CD14-positive monocyte (primary cell): ENCODE data around the gene LRP2BP. TPM values are rescaled to one million over a fixed set of nuclear protein-coding genes. Genes with fewer than 3 reads are reported as not detected.

Source experiments
- DNase-seq, 3 donors: peaks; one replicate each; pipeline ENCODE4 v3.0.0-alpha.2; 2011 to 2022
- H2AFZ ChIP-seq: 2 replicates; pipeline ENCODE4 v1.6.0; 2012; ENCODE audit warnings: mild to moderate bottlenecking, low read depth, low read length, inconsistent platforms; ENCODE audit not compliant: insufficient read depth, poor library complexity, severe bottlenecking
- H3K27ac ChIP-seq, 2 donors: 1 replicate in 1 of 2; 2 replicates in 1 of 2; pipeline ENCODE4 v1.5.1; 2012 to 2013; ENCODE audit warnings: low read length in 2 of 2, control low read depth in 1 of 2, inconsistent platforms in 1 of 2, low read depth in 1 of 2, mild to moderate bottlenecking in 1 of 2
- H3K27me3 ChIP-seq, 2 donors: one replicate each; pipeline versions ENCODE4 v1.6.0 to v1.6.1; 2011 to 2013; ENCODE audit warnings: low read length in 2 of 2; ENCODE audit not compliant: control insufficient read depth in 2 of 2, insufficient read depth in 2 of 2
- H3K36me3 ChIP-seq, 2 donors: replicated peaks in 1 of 2; 1 replicate in 1 of 2; 2 replicates in 1 of 2; pipeline versions ENCODE4 v1.5.1 to v1.6.1; 2012 to 2013; ENCODE audit warnings: low read length in 2 of 2, control low read depth in 1 of 2, inconsistent platforms in 1 of 2, mild to moderate bottlenecking in 1 of 2; ENCODE audit not compliant: insufficient read depth in 2 of 2, control insufficient read depth in 1 of 2
- H3K4me1 ChIP-seq, 2 donors: 1 replicate in 1 of 2; 2 replicates in 1 of 2; pipeline versions ENCODE4 v1.5.1 to v1.6.1; 2012 to 2013; ENCODE audit warnings: low read length in 2 of 2, control low read depth in 1 of 2, inconsistent platforms in 1 of 2, mild to moderate bottlenecking in 1 of 2, moderate library complexity in 1 of 2; ENCODE audit not compliant: insufficient read depth in 2 of 2, control insufficient read depth in 1 of 2
- H3K4me2 ChIP-seq: replicated peaks from 2 replicates; pipeline ENCODE3; 2012; ENCODE audit warnings: low read length, moderate library complexity, mild to moderate bottlenecking; ENCODE audit not compliant: poor library complexity, severe bottlenecking; ENCODE audit errors: extremely low read depth
- H3K4me3 ChIP-seq, 3 experiments: fragments of 200-600 bp in 1 of 3; sonication (generic) in 1 of 3; replicated peaks in 1 of 3; 1 replicate in 2 of 3; 2 replicates in 1 of 3; pipeline ENCODE4 v1.5.1; 2011 to 2013; ENCODE audit warnings: low read length in 3 of 3, mild to moderate bottlenecking in 3 of 3, control low read depth in 2 of 3, low read depth in 2 of 3, inconsistent platforms in 1 of 3, moderate library complexity in 1 of 3
- H3K79me2 ChIP-seq: 2 replicates; pipeline ENCODE4 v1.6.0; 2012; ENCODE audit warnings: mild to moderate bottlenecking, control low read depth, inconsistent platforms, low read length, moderate library complexity; ENCODE audit not compliant: insufficient read depth
- H3K9ac ChIP-seq: 2 replicates; pipeline ENCODE4 v1.6.0; 2017; ENCODE audit warnings: low read length, mild to moderate bottlenecking; ENCODE audit not compliant: insufficient read depth, poor library complexity, severe bottlenecking
- H3K9me3 ChIP-seq, 2 donors: replicated peaks in 1 of 2; 1 replicate in 1 of 2; 2 replicates in 1 of 2; pipeline versions ENCODE4 v1.5.1 to v1.6.1; 2012 to 2013; ENCODE audit warnings: low read length in 2 of 2, control low read depth in 1 of 2; ENCODE audit not compliant: control insufficient read depth in 1 of 2, insufficient read depth in 1 of 2
- H4K20me1 ChIP-seq: 2 replicates; pipeline ENCODE4 v1.6.0; 2012; ENCODE audit warnings: mild to moderate bottlenecking, low read length, control low read depth, moderate library complexity; ENCODE audit not compliant: insufficient read depth
- H3K27ac Mint-ChIP-seq, 7 donors: one replicate each; pipeline ENCODE4 v1.8.0; 2020; ENCODE audit warnings: mild to moderate bottlenecking in 7 of 7, mixed read lengths in 7 of 7, moderate library complexity in 6 of 7, inconsistent platforms in 2 of 7
- H3K27me3 Mint-ChIP-seq, 3 donors: one replicate each; pipeline ENCODE4 v1.8.0; 2021 to 2022; ENCODE audit warnings: low read depth in 3 of 3, mild to moderate bottlenecking in 3 of 3, mixed read lengths in 3 of 3, moderate library complexity in 3 of 3, inconsistent platforms in 1 of 3
- H3K36me3 Mint-ChIP-seq, 2 donors: one replicate each; pipeline ENCODE4 v1.8.0; 2020; ENCODE audit warnings: mixed read lengths in 2 of 2, inconsistent platforms in 1 of 2, mild to moderate bottlenecking in 1 of 2
- H3K4me1 Mint-ChIP-seq: one replicate; pipeline ENCODE4 v1.8.0; 2020; ENCODE audit warnings: mild to moderate bottlenecking, mixed read lengths
- H3K4me3 Mint-ChIP-seq, 2 donors: one replicate each; pipeline ENCODE4 v1.8.0; 2020; ENCODE audit warnings: mild to moderate bottlenecking in 2 of 2, mixed read lengths in 2 of 2, moderate library complexity in 1 of 2
- H3K9me3 Mint-ChIP-seq, 7 donors: one replicate each; pipeline ENCODE4 v1.8.0; 2020 to 2022; ENCODE audit warnings: mixed read lengths in 7 of 7, mild to moderate bottlenecking in 6 of 7, moderate library complexity in 6 of 7, inconsistent platforms in 2 of 7
- WGBS: methylation state at CpG from one replicate; pipeline ENCODE4 v1.1.5; 2013; ENCODE audit warnings: missing lambda C conversion rate; ENCODE audit not compliant: insufficient coverage; 5-methylcytosine and 5-hydroxymethylcytosine counted together
- intact Hi-C, 2 donors: fragments of 100-400 bp; cut with micrococcal nuclease; formaldehyde crosslinking; loops; one replicate each; pipeline versions ENCODE4 v1.15.0 to v1.15.1; 2023
- polyA plus RNA-seq, 3 donors: library from polyadenylated mRNA; depleted of rRNA in 1 of 3; unstranded in 2 of 3; stranded (reverse) in 1 of 3; fragments of 300-500 nt in 2 of 3; fragments of >200 nt in 1 of 3; fragmentation: Illumina TruSeq in 2 of 3; gene quantifications; 1 replicate in 2 of 3; 2 replicates in 1 of 3; pipeline ENCODE4 v1.2.3, GENCODE V29; 2012 to 2021
- TF ChIP-seq, protein P1 (sequence below): fragments of 200-600 bp; IDR thresholded peaks from one replicate; pipeline ENCODE4 v1.8.0; 2022; ENCODE audit warnings: antibody characterized with exemption, mild to moderate bottlenecking

Gene LRP2BP
- polyA plus RNA-seq, 3 donors = 0.04 to 0.10 (median 0.09) TPM

DNA sequence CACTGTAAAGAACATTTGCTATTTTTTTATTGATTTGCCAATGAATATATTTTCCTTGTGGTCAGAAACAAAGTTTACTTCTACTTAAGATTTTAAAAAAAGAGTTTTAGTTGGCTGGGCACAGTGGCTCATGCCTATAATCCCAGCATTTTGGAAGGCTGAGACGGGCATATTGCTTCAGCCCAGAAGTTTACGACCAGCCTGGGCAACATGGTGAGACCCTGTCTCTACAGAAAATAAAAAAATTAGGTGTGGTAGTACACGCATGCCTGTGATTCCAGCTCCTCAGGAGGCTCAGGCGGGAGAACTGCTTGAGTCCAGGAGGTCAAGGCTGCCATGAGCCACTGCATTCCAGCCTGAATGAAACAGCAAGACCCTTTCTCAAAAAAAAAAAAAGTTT, 36.8 kb downstream of the LRP2BP start:
- Histone ChIP-seq H3K27me3 (no peaks in the 10 kb centered on the region), H3K79me2 (no peaks in the 10 kb centered on the region), H3K4me3 (no peak overlapping the region), H3K4me2 (no peak overlapping the region), H4K20me1 (no peaks in the 10 kb centered on the region), H3K9me3 (no peaks in the 10 kb centered on the region), H2AFZ (no peak overlapping the region), H3K4me1 (no peaks in the 10 kb centered on the region), H3K9ac (no peak overlapping the region), H3K36me3 (no peaks in the 10 kb centered on the region), H3K27ac (no peak overlapping the region)
- no peak overlapping the region for H3K4me3 Mint-ChIP-seq
- TF ChIP-seq, protein P1, sequence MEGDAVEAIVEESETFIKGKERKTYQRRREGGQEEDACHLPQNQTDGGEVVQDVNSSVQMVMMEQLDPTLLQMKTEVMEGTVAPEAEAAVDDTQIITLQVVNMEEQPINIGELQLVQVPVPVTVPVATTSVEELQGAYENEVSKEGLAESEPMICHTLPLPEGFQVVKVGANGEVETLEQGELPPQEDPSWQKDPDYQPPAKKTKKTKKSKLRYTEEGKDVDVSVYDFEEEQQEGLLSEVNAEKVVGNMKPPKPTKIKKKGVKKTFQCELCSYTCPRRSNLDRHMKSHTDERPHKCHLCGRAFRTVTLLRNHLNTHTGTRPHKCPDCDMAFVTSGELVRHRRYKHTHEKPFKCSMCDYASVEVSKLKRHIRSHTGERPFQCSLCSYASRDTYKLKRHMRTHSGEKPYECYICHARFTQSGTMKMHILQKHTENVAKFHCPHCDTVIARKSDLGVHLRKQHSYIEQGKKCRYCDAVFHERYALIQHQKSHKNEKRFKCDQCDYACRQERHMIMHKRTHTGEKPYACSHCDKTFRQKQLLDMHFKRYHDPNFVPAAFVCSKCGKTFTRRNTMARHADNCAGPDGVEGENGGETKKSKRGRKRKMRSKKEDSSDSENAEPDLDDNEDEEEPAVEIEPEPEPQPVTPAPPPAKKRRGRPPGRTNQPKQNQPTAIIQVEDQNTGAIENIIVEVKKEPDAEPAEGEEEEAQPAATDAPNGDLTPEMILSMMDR = no peak
- peaks cover 0 to 2% (median 0%) of the 10 kb centered on the region in 7 donors for H3K9me3 Mint-ChIP-seq
- no peak for DNase-seq
- 100% methylated on average over 3 of the region's 4 CpGs for WGBS
- no peak overlapping the region for H3K27ac Mint-ChIP-seq
- H3K27me3 Mint-ChIP-seq = peaks cover 0 to 6% (median 3%) of the 10 kb centered on the region in 3 donors
- intact Hi-C loops = no loop called here
- H3K4me1 Mint-ChIP-seq = no peaks in the 10 kb centered on the region
- H3K36me3 Mint-ChIP-seq = no peaks in the 10 kb centered on the region

DNA sequence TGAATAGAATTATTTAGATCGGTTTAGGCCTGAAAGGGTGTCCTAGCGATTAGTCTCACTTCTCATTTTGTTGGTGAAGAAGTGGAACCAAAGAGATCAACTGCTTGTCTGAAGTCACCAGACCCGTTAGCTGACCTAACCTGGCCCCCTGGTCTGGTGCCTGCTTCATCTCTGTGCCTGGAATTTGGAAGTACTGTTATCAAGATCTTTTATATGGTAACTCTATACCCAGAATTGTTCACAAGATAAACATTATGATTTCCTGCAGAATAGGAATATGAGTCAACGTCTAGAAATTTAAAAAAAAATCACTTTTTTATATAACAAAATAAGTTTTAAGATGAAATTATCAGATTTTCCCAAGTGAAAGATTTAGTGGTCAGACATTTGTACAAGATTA, 37.2 kb downstream of the LRP2BP start:
- intact Hi-C loops = no loop called here
- Histone ChIP-seq H3K4me2 (no peak overlapping the region), H3K4me3 (no peak overlapping the region), H2AFZ (no peak overlapping the region), H3K4me1 (no peaks in the 10 kb centered on the region), H3K36me3 (no peaks in the 10 kb centered on the region), H3K27me3 (no peaks in the 10 kb centered on the region), H4K20me1 (no peaks in the 10 kb centered on the region), H3K9ac (no peak overlapping the region), H3K27ac (no peak overlapping the region), H3K79me2 (no peaks in the 10 kb centered on the region), H3K9me3 (no peaks in the 10 kb centered on the region)
- Mint-ChIP-seq H3K9me3 (peaks cover 0 to 2% (median 0%) of the 10 kb centered on the region in 7 donors), H3K27me3 (peaks cover 0 to 5% (median 3%) of the 10 kb centered on the region in 3 donors), H3K4me3 (no peak overlapping the region), H3K27ac (no peak overlapping the region), H3K4me1 (no peaks in the 10 kb centered on the region), H3K36me3 (no peaks in the 10 kb centered on the region)
- TF ChIP-seq, protein P1 = no peak
- no peak for DNase-seq
- WGBS = 80% methylated on average over 2 of the region's 4 CpGs
